Erythroblast (primary cell): ENCODE results near the gene ANKFY1.

ENCODE experiments used
- DNase-seq, 2 experiments: peaks; one replicate each; lab custom pipeline; 2025; lab: John Stamatoyannopoulos, UW
- GATA1 ChIP-seq: IDR thresholded peaks from 2 replicates; pipeline ENCODE4 v1.6.1; 2011; ENCODE audit warnings: low read depth, mild to moderate bottlenecking, control low read depth, low read length, moderate library complexity
- POLR2A ChIP-seq: IDR thresholded peaks from 2 replicates; pipeline ENCODE4 v1.6.1; 2011; ENCODE audit warnings: mild to moderate bottlenecking, low read length

ANKFY1 gene

GRCh38 chr17:4247361-4247970, 16.3 kb downstream of the ANKFY1 start:
- TF ChIP-seq GATA1 (no peak), POLR2A (no peak)
- DNase-seq = no peak

DNA sequence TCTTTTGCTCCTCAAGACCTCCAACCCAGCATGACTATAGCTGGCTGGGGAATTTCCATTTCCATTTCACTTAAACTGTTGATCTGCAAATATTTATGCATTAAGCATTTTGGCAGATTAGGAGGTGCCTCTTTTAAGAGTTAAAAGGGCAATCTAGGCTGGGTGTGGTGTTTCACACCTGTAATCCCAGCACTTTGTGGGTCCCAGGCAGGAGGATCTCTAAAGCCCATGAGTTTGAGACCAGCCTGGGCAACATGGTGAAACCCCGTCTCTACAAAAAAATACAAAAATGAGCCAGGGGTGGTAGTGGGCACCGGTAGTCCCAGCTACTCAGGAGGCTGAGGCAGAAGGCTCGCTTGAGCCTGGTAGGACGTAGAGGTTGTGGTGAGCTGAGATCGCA, 17.1 kb downstream of the ANKFY1 start:
- TF ChIP-seq POLR2A (no peak), GATA1 (no peak)
- DNase-seq = no peak

- TF ChIP-seq GATA1 = no peak
- no peak for TF ChIP-seq POLR2A
- DNase-seq = no peak
These were observed 22.2 kb downstream of the ANKFY1 start for GRCh38 chr17:4241535-4241934.

GRCh38 chr17:4236456-4236855, 27.3 kb downstream of the ANKFY1 start:
- DNase-seq = no peak
- TF ChIP-seq GATA1 (no peak), POLR2A (no peak)

GRCh38 chr17:4235372-4236279, 28.2 kb downstream of the ANKFY1 start:
- no peak for DNase-seq

GRCh38 chr17:4234401-4234800, 29.4 kb downstream of the ANKFY1 start:
- no peak for TF ChIP-seq POLR2A
- TF ChIP-seq GATA1 = no peak
- DNase-seq = no peak

More at GRCh38 chr17:4235372-4236279, 28.2 kb downstream of the ANKFY1 start:
- TF ChIP-seq GATA1 (no peak), POLR2A (no peak)

GRCh38 chr17:4233668-4234258, 30.0 kb downstream of the ANKFY1 start:
- TF ChIP-seq POLR2A = no peak
- DNase-seq = no peak

DNA sequence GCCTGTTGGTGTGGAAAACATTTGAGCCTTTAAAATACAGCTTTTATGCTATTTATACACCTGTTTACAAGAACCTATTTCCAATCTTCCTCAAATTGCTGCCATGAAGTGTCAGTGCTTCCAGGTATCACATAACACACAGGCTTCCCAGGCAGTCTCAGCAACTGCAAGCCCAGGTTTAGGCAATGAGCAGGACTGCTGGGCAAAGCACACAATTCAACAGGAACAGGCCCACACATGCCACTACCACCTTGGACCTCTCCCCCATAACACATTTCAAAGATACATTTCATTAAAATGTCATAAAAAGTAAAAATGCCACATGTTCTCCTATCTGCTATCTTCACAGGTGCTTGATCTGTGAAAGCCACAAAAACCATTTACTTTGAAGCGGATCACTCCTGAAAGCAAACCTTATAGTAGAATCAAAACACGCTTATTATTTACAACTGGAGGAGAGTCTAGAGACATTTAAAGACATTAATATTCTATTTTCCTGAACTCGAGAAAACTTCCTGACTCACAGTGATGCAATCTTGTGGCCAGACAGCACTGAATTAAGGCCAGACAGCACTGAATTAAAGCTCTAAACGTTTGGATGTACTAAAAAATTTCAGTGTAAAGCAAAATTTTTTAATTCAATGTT, 31.5 kb downstream of the ANKFY1 start:
- no peak for DNase-seq
- no peak for TF ChIP-seq GATA1
- TF ChIP-seq POLR2A = no peak

- no peak for TF ChIP-seq POLR2A
- no peak for TF ChIP-seq GATA1
- no peak for DNase-seq
These were observed 33.9 kb downstream of the ANKFY1 start for GRCh38 chr17:4229627-4230541.

DNA sequence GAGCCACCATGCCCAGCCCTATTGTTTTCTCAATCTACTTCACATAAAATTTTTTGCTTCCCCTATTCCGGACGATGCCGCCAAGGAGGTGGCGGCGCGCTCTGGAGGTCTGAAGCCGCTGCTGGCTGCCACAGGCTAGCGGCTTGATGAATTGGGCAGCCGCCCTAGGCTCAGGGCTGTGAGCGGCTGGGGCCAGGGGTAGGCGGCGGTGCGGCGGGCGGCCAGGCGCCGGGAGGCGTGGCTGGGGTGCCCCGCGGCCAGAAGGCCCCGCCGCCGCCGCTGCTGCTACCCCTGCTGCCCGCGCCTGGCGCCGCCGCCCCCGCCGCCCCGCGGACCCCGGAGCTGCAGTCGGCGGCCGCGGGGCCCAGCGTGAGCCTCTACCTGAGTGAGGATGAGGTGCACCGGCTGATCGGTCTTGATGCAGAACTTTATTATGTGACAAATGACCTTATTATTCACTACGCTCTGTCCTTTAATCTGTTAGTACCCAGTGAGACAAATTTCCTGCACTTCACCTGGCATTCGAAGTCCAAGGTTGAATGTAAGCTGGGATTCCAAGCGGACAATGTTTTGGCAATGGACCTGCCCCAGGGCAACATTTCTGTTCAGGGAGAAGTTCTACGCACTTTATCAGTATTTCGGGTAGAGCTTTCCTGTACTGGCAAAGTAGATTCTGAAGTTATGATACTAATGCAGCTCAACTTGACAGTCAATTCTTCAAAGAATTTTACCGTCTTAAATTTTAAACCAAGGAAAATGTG, 41.7 kb downstream of the ANKFY1 start:
- DNase-seq = no peak
- TF ChIP-seq POLR2A (no peak), GATA1 (no peak)

GRCh38 chr17:4221163-4221562, 42.6 kb downstream of the ANKFY1 start:
- no peak for DNase-seq
- no peak for TF ChIP-seq POLR2A

DNA sequence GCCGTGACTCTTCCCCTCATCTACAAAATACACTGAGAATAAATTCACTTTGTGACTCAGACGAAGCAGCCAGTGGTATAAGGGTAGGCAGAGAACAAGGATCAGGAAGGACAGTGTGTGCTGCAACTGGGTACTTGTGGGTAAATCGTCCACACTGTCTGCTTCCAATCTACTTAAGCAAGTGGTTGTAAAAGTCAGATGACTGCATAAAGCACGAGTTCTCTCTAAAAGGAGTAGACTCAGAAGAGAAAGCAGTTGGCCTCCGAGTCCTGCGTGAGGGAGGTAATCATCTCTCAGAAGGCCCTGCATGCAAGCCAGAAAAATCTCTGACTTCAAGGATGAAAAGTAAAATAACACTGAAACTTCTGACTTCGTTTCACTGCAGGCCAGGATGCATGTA, 43.1 kb downstream of the ANKFY1 start:
- TF ChIP-seq POLR2A (no peak), GATA1 (no peak)
- no peak for DNase-seq

DNA sequence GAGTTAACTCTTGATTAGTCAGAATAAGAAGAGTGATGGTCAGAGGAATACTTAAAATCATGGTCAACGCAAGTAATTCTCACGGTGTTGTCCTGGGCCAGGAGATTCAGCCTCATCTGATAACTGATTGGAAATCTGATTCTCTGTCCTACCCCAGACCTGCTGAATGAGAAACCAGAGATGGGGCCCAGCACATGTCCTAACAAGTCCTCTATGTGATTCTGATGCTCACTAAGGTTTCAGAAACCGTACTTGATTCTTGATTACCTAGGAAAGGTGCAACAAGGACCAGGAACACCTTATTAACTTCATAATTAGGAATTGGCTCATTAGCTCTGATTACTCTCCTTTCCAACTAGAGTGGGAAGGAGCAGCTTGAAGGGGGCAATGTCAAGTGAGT, 44.5 kb downstream of the ANKFY1 start:
- no peak for DNase-seq
- TF ChIP-seq POLR2A (no peak), GATA1 (no peak)
